ELF-1 (cell line): ENCODE measurements around the gene NARF.
"Not testable (repeated sequence)": the region's sequence is repeated elsewhere in the genome, so short reads cannot be mapped to it uniquely, and the experiment has no call there.

ENCODE experiments used
- DNase-seq: peaks from one replicate; pipeline ENCODE4 v3.0.0-alpha.2; 2016; ENCODE audit warnings: low read depth, low spot score

The NARF gene

GRCh38 chr17:82534401-82534812, 75.9 kb downstream of the NARF start:
- DNase-seq = peak; percentile 84

- peak; percentile 62 for DNase-seq
Measured at GRCh38 chr17:82536512-82537201, 78.1 kb downstream of the NARF start.

- not testable (repeated sequence) for DNase-seq
Measured at GRCh38 chr17:82537228-82537627, 78.7 kb downstream of the NARF start.

GRCh38 chr17:82539076-82539475, 80.5 kb downstream of the NARF start:
- DNase-seq = not testable (repeated sequence)
